A549 (cell line): Measurements from ENCODE around the gene ACTR10.

Experiments
- BHLHE40 ChIP-seq: IDR thresholded peaks from 2 replicates; pipeline ENCODE4 v1.6.1; 2012; ENCODE audit warnings: low read depth, low read length, inconsistent platforms
- CTCF ChIP-seq: fragments of >200 bp; sonication (Bioruptor Twin); formaldehyde crosslinking; IDR thresholded peaks from 3 replicates; pipeline ENCODE4 v1.5.1; 2016
- EHMT2 ChIP-seq: fragments of 200-600 bp; sonication (generic); IDR thresholded peaks from 2 replicates; pipeline ENCODE4 v1.6.1; 2016; ENCODE audit warnings: antibody characterized with exemption, low read depth, mild to moderate bottlenecking, moderate library complexity
- MAX ChIP-seq: IDR thresholded peaks from 2 replicates; pipeline ENCODE4 v1.6.1; 2012
- POLR2A ChIP-seq: IDR thresholded peaks from 2 replicates; pipeline ENCODE4 v1.6.1; 2012; ENCODE audit warnings: mild to moderate bottlenecking, low read length
- RAD21 ChIP-seq, 2 experiments: fragments of >200 bp in 1 of 2; sonication (Bioruptor Twin) in 1 of 2; formaldehyde crosslinking in 1 of 2; IDR thresholded peaks in 1 of 2; conservative IDR thresholded peaks in 1 of 2; 2 replicates in 1 of 2; 3 replicates in 1 of 2; pipeline ENCODE4 v1.6.1; 2012 to 2018; ENCODE audit warnings: inconsistent platforms in 1 of 2
- RCOR1 ChIP-seq: fragments of 150-350 bp; IDR thresholded peaks from 2 replicates; pipeline ENCODE4 v1.6.1; 2014; ENCODE audit warnings: antibody characterized with exemption, low read length, low read depth
- RNF2 ChIP-seq: fragments of 200-600 bp; sonication (generic); IDR thresholded peaks from 2 replicates; pipeline ENCODE4 v1.6.1; 2016; ENCODE audit warnings: low read depth, mild to moderate bottlenecking, antibody characterized with exemption, moderate library complexity, borderline replicate concordance
- SMC3 ChIP-seq: fragments of >200 bp; sonication (Bioruptor Twin); formaldehyde crosslinking; IDR thresholded peaks from 3 replicates; pipeline ENCODE4 v1.6.1; 2018; ENCODE audit warnings: inconsistent platforms
- ZSCAN20 ChIP-seq: fragments of 250-450 bp; sonication (Bioruptor Pico); IDR thresholded peaks from 2 replicates; pipeline ENCODE4 v1.8.0; 2022; ENCODE audit warnings: mild to moderate bottlenecking, moderate library complexity
- TF ChIP-seq, protein P1 (sequence below): fragments of 200-600 bp; sonication (generic); IDR thresholded peaks from 2 replicates; pipeline ENCODE4 v1.6.1; 2016; ENCODE audit warnings: antibody characterized with exemption, mild to moderate bottlenecking, moderate library complexity

GRCh38 chr14:58280954-58281787 is 81.2 kb downstream of the ACTR10 start:
- TF ChIP-seq RCOR1 (no peak), BHLHE40 (no peak), CTCF (no peak), RNF2 (no peak), RAD21 (conservative IDR thresholded peaks at IDR 0.05 in 1 of 2, IDR thresholded peaks at IDR 0.05 in 1 of 2) (no peak), MAX (no peak), ZSCAN20 (CRISPR knock-in tag) (no peak), SMC3 (no peak), EHMT2 (no peak), POLR2A (no peak)
- TF ChIP-seq, protein P1, sequence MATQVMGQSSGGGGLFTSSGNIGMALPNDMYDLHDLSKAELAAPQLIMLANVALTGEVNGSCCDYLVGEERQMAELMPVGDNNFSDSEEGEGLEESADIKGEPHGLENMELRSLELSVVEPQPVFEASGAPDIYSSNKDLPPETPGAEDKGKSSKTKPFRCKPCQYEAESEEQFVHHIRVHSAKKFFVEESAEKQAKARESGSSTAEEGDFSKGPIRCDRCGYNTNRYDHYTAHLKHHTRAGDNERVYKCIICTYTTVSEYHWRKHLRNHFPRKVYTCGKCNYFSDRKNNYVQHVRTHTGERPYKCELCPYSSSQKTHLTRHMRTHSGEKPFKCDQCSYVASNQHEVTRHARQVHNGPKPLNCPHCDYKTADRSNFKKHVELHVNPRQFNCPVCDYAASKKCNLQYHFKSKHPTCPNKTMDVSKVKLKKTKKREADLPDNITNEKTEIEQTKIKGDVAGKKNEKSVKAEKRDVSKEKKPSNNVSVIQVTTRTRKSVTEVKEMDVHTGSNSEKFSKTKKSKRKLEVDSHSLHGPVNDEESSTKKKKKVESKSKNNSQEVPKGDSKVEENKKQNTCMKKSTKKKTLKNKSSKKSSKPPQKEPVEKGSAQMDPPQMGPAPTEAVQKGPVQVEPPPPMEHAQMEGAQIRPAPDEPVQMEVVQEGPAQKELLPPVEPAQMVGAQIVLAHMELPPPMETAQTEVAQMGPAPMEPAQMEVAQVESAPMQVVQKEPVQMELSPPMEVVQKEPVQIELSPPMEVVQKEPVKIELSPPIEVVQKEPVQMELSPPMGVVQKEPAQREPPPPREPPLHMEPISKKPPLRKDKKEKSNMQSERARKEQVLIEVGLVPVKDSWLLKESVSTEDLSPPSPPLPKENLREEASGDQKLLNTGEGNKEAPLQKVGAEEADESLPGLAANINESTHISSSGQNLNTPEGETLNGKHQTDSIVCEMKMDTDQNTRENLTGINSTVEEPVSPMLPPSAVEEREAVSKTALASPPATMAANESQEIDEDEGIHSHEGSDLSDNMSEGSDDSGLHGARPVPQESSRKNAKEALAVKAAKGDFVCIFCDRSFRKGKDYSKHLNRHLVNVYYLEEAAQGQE: no peak
